ENCODE measurements around the gene GDF11.

The GDF11 gene

GRCh38 chr12:55728939-55729818 lies 13.7 kb upstream of the GDF11 start, which contains the start of gene CD63:
Gene CD63 (minus strand): TSS chr12:55729009. CDS start chr12:55728341, 668 bp downstream.
- no peak for TF ChIP-seq CTCF (IDR thresholded peaks at IDR 0.05; ENCODE audit: low read depth, low read length)
- peak; percentile 96 for DNase-seq (ENCODE audit: low read depth, low spot score)
- H3K4me3 ChIP-seq (ENCODE audit: low read depth, low read length), result peak within 1 kb of the TSS; percentile 83
- in situ Hi-C loops (cut with HindIII; ENCODE audit: low sequenced_read_pairs), result no loop called here

- H3K4me3 ChIP-seq (ENCODE audit: low read depth, low read length), result peak overlapping the region; percentile 83
- in situ Hi-C loops (cut with HindIII; ENCODE audit: low sequenced_read_pairs), result no loop called here
- DNase-seq (ENCODE audit: low read depth, low spot score), result peak; percentile 73
- no peak for TF ChIP-seq CTCF (IDR thresholded peaks at IDR 0.05; ENCODE audit: low read depth, low read length)
Measured at GRCh38 chr12:55729819-55730818, 12.8 kb upstream of the GDF11 start.

GRCh38 chr12:55732288-55732687 lies 10.6 kb upstream of the GDF11 start:
- no peak overlapping the region for H3K4me3 ChIP-seq (ENCODE audit: low read depth, low read length)
- in situ Hi-C loops (cut with HindIII; ENCODE audit: low sequenced_read_pairs), result no loop called here
- no peak for DNase-seq (ENCODE audit: low read depth, low spot score)
- TF ChIP-seq CTCF (IDR thresholded peaks at IDR 0.05; ENCODE audit: low read depth, low read length), result no peak

GRCh38 chr12:55733021-55733555 lies 9.8 kb upstream of the GDF11 start:
- in situ Hi-C loops (cut with HindIII; ENCODE audit: low sequenced_read_pairs), result no loop called here
- H3K4me3 ChIP-seq (ENCODE audit: low read depth, low read length), result no peak overlapping the region
- no peak for TF ChIP-seq CTCF (IDR thresholded peaks at IDR 0.05; ENCODE audit: low read depth, low read length)

GRCh38 chr12:55733858-55734257 lies 9.1 kb upstream of the GDF11 start:
- DNase-seq (ENCODE audit: low read depth, low spot score), result no peak
- TF ChIP-seq CTCF (IDR thresholded peaks at IDR 0.05; ENCODE audit: low read depth, low read length), result no peak
- in situ Hi-C loops (cut with HindIII; ENCODE audit: low sequenced_read_pairs), result no loop called here
- no peak overlapping the region for H3K4me3 ChIP-seq (ENCODE audit: low read depth, low read length)

More at GRCh38 chr12:55733021-55733555, 9.8 kb upstream of the GDF11 start:
- DNase-seq (ENCODE audit: low read depth, low spot score), result no peak

- no peak for DNase-seq (ENCODE audit: low read depth, low spot score)
- in situ Hi-C loops (cut with HindIII; ENCODE audit: low sequenced_read_pairs), result no loop called here
- TF ChIP-seq CTCF (IDR thresholded peaks at IDR 0.05; ENCODE audit: low read depth, low read length), result no peak
- H3K4me3 ChIP-seq (ENCODE audit: low read depth, low read length), result no peak overlapping the region
Measured at GRCh38 chr12:55734595-55734994, 8.3 kb upstream of the GDF11 start.

Measured in astrocyte of the spinal cord (primary cell).